HG03108 (cell line): Measurements from ENCODE around the gene PAPPA2.
"Not testable (repeated sequence)": the region's sequence is repeated elsewhere in the genome, so short reads cannot be mapped to it uniquely, and the experiment has no call there.

ENCODE experiments used
- ATAC-seq: cut with Tn5 transposase; IDR thresholded peaks from one replicate; pipeline ENCODE4 v1.9.1; 2021; ENCODE audit warnings: moderate library complexity; ENCODE audit not compliant: unreplicated experiment

The PAPPA2 gene

GRCh38 chr1:176595217-176595616 is 132.2 kb downstream of the PAPPA2 start:
- ATAC-seq: no peak

DNA sequence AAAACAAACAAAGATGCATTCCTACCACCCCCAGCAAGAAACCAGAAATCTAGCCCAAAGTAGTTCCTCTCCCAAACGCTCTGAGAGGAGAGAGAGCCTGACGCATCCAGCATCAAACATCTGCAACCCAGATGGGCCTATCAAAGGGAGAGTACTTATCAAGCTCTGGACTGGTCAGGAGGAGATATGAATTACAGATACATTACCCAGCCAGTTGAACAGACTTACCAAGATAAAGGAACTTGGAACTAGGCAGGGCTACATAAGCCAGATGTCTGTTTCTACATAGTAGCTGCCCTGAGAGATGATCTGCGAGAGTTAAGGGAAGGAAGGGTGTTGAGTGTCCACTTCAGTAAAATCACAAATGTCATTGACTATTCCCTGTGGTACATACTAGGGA is 138.4 kb downstream of the PAPPA2 start:
- ATAC-seq: no peak

GRCh38 chr1:176602388-176603004 is 139.5 kb downstream of the PAPPA2 start:
- no peak for ATAC-seq

DNA sequence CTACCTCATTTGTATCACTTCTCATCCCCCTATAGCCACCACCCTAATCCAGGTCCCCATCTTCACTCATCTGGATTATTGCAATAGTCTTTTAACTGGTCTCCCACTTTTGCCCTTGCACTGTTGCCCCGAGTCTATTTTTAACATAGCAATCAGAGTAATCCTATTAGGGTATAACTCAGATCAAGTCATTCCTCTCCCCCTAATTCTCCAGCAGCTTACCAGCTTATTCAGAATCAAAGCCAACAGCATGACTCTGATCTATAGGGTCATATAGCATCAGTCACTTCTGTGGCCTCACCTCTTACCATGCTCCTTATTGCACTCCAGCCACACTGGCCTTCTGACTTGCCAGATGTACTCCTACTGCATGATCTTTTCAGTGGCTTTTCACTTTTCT is 140.7 kb downstream of the PAPPA2 start:
- no peak for ATAC-seq

DNA sequence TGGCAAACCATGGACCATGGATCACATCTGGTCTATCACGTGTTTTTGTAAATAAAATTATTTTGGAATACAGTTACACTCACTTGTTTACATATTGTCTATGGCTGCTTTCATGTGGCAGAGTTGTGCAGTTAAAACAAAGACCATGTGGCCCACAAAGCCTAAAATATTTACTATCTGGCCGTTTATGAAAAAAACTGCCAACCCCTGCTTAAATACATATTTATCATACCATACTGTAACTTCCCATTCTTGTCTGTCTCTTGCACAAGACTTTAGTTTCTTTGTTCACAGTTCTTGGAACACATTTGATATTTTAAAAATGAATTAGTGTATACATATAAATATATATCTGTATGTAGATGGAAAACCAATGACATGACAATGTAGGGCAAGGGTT is 141.5 kb downstream of the PAPPA2 start:
- no peak for ATAC-seq

GRCh38 chr1:176605176-176605575 is 142.2 kb downstream of the PAPPA2 start:
- ATAC-seq: no peak

- no peak for ATAC-seq
Measured at GRCh38 chr1:176609556-176610408, 146.8 kb downstream of the PAPPA2 start.

DNA sequence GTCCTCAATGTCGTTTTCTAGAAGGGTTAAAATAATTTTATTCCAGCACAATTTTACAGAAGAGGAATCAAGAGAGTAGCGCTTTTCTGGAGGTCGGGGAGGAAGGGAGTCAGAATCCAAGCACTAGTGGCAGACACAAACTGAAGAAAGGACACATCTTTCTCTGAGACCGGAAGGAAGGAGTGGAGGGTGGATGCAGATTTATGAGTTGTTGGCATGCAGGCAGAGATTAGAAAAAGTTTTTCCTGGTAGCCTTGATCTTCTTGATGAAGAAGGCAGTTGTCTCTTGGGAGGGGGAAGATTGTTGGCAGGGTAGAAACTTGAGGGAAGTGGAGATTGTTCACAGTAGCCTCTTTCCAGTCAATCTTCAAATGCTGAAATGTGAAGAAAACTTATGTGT is 149.8 kb downstream of the PAPPA2 start:
- no peak for ATAC-seq

- no peak for ATAC-seq
Measured at GRCh38 chr1:176617881-176618280, 154.9 kb downstream of the PAPPA2 start.

DNA sequence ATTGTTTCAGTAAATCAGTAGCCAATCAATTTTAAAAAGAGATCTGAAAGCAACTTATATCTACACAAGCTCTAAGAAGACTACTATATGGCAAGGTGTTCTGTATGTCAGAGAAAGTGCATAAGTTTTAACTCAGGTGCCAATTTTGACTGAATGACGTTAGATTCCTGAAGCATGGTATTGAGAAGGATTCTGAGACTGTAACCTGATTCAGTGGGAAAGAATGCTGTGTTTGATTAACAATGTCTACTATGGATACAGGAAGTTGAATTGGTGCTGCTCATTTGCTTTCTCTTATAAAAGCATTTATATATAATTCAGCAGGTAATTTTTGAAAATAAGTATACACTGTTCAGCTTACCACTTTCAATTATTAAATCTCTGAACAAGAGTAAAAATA is 156.3 kb downstream of the PAPPA2 start:
- ATAC-seq: no peak

DNA sequence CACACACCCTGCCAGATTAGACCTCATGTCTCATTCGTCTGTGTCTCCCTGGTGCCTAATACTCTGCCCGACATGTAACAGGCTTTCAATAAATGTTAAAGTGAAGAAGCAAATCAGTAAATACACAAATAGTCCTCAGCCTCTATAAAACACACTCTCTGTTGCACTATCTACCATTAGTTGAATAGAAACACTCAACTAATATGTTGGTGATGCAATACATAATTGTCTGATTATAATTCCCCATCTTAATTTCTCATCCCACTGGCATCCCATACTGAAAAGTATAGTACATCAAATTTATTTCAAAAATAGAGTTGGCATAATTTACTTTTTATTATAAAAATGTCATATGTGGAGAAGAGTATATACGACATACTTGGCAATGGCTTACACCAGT is 162.4 kb downstream of the PAPPA2 start:
- no peak for ATAC-seq

DNA sequence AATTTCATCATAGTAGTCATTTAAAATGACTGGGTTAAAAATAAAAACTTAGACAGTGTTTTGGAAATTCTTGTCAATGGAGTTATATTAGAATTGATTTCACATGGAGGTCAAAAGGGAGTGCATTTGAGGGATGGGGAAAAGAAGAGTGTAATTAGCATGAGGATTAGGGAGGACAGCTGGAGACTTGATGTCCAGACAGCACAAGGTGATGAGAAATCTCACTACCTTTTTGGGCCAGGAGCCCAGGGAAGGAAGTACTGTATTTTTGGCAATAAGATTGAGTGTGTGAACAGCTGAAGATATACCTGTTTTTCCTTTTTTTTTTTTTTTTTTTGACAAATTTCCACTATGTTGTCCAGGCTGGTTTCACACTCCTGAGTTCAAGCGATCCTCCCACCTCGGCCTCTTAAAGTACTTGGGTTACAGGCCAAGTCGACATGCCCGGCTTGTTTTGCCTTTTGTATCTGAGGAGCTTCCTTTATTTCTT is 163.6 kb downstream of the PAPPA2 start:
- no peak for ATAC-seq

GRCh38 chr1:176628775-176629174 is 165.8 kb downstream of the PAPPA2 start:
- no peak for ATAC-seq

GRCh38 chr1:176634733-176635132 is 171.8 kb downstream of the PAPPA2 start:
- ATAC-seq: not testable (repeated sequence)

DNA sequence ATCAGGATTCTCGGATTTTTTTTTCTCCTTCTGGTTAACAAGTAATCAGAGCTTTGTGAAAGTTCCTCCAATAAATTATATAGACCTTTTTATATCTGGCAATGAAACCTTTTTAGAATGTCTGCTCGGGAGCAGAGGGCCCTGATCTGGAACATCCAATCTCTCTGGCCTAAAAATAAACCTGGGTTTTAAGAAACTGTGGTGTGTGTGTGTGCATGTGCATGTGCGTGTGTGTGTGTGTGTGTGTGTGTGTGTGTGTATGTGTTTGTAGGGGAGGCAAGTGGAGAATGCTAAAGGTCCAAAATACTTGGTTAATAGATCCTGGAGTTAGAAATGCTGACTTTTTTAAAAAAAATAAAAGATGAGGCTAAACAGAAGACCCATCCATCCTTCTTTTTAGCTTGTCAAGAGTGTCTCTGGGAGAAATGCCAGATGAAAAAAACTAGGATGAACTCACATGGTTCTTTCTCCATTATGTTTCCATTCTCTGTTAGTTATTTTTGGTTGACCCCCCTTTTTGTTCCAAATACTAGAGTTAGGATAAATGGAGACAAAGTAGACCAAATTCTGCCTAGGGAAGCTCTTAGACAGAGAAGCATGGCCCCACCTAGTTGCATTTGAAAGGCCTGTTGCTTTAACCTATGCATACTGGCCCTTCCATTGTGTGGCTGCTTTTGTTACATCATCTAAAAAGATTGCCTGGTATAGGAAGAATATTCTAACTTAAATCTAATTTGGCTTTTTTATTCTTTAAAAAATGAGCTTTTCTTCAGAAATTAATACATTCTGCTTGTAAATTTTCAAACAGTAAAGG is 175.9 kb downstream of the PAPPA2 start:
- ATAC-seq: no peak

DNA sequence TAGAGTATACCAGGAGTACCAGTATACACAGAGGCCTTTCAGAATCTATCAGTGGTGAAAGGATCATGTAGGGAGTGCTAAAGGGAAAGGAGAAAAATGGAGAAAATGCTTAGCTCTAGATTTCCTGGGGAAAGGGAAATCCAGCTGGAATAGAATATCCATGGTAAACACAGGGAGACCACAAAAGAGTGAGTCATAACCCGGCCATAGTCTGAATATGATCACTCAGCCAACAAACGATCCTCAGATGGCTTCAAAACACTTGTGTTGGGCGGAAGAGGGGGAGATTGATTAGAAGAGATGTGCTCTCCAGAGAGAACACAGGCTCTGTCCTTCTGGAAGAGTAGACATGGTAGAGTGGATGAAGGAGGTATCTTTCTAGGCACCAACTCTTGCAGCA is 180.6 kb downstream of the PAPPA2 start:
- no peak for ATAC-seq

- no peak for ATAC-seq
Measured at GRCh38 chr1:176648556-176648955, 185.6 kb downstream of the PAPPA2 start.

DNA sequence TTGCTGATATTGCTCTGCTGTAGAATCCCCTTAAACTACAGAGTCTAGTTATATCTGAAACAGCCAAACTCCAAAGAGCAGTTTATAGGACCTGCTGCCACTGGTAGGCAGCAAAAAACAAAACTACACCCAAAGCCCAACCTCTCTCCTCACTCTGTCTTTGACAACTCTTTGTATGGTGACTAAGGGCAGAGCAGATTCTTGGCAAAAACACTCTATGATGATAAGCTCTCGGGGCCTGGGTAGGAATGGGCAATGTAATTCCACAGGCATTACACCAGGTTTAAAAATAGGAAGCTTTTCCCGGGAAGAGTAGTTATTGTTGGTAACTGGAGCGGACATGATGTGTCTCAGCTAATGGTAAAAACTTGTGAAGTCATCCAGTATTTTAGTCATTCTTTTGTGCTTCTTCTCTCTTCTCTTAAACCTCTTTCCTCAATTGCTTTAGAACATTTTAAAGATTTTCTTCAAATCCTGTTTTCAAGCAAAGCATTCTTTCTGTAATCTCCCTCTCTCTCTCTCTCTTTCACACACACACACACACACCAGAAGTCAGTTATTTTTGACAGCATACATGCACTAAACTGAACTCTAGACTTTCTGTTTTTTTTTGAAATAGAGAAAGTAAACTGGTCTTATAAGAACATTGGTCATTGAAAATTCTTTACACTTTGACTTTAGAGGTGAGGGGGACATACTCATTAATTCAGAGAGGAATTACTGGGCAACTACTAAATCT is 193.5 kb downstream of the PAPPA2 start:
- ATAC-seq: no peak

GRCh38 chr1:176669782-176670181 is 206.8 kb downstream of the PAPPA2 start:
- ATAC-seq: no peak

DNA sequence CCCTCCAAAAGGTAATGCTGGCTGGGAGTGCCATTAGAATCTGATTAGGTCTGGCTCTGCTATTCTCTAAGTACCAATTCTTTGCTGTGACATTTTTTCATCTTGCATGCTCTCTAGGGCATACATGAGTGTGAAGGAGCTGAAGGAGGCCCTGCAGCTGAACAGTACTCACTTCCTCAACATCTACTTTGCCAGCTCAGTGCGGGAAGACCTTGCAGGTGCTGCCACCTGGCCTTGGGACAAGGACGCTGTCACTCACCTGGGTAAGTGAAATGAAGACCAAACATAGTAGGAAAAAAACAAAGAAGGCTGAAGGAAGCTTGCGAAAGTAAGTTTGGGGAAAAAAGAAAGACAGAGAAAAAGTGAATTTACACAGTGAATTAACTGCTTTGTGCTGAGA is 207.9 kb downstream of the PAPPA2 start:
- ATAC-seq: no peak
